ENCODE data around the gene TEF. TPM values are rescaled to one million over a fixed set of nuclear protein-coding genes. Genes with fewer than 3 reads are reported as not detected.
A peak's percentile ranks its signal among the peaks of the same experiment; 100 is the strongest.

The TEF gene
- total RNA-seq, 1 experiment from 2014 or later: 2.2 TPM

- H3K27me3 Mint-ChIP-seq (ENCODE audit: insufficient read depth, unreplicated experiment): no peaks in the 10 kb centered on the region
- no TSS peak for BruUV-seq (replicated peaks)
- POLR2A ChIA-PET: interaction anchor here (0.6 to 9.4 kb wide), 32 partner anchors 9 to 1333 kb away, joined by 3 to 302 read pairs (median 4); partner anchors contain the start of genes ACO2, DESI1, PHF5A and PMM1
- no peak for TF ChIP-seq CTCF (IDR thresholded peaks at IDR 0.05; ENCODE audit: unreplicated experiment)
- CTCF ChIA-PET: interaction anchor here (0.6 to 1.7 kb wide), 7 partner anchors 44 to 352 kb away, joined by 3 to 9 read pairs (median 4); no protein-coding TSS in a partner anchor
- H3K4me1 Mint-ChIP-seq (ENCODE audit: insufficient read depth, unreplicated experiment): peaks cover 11% of the 10 kb centered on the region
- peak overlapping the region; percentile 97 for H3K27ac Mint-ChIP-seq (ENCODE audit: low read depth, unreplicated experiment)
- DNase-seq (ENCODE audit: unreplicated experiment): peak; percentile 26
- peak overlapping the region; percentile 96 for H3K4me3 Mint-ChIP-seq (ENCODE audit: unreplicated experiment)
- intact Hi-C loops (cut with micrococcal nuclease): no loop called here
- no peaks in the 10 kb centered on the region for H3K9me3 Mint-ChIP-seq (ENCODE audit: unreplicated experiment)
- peaks cover 52% of the 10 kb centered on the region for H3K36me3 Mint-ChIP-seq (ENCODE audit: insufficient read depth, unreplicated experiment)
Observed at GRCh38 chr22:41446057-41446501, 64.3 kb downstream of the TEF start.

GRCh38 chr22:41446639-41447434, 65.1 kb downstream of the TEF start, which contains the start of gene TOB2:
TOB2 (minus strand) TSS chr22:41446801; CDS start chr22:41437345, 9,456 bp downstream.
- ChIA-PET CTCF (interaction anchor here (0.5 to 1.7 kb wide), 7 partner anchors 45 to 920 kb away, joined by 3 to 9 read pairs (median 3); no protein-coding TSS in a partner anchor), POLR2A (interaction anchor here (0.6 to 9.4 kb wide), 33 partner anchors 14 to 1334 kb away, joined by 3 to 302 read pairs (median 4); partner anchors contain the start of genes ACO2, DESI1, PHF5A and PMM1)
- intact Hi-C loops (cut with micrococcal nuclease): no loop called here
- H3K4me3 Mint-ChIP-seq (ENCODE audit: unreplicated experiment): peak within 1 kb of the TSS; percentile 96
- no peak for TF ChIP-seq CTCF (IDR thresholded peaks at IDR 0.05; ENCODE audit: unreplicated experiment)
- no peaks in the 10 kb centered on the region for H3K9me3 Mint-ChIP-seq (ENCODE audit: unreplicated experiment)
- peaks cover 11% of the 10 kb centered on the region for H3K4me1 Mint-ChIP-seq (ENCODE audit: insufficient read depth, unreplicated experiment)
- H3K27ac Mint-ChIP-seq (ENCODE audit: low read depth, unreplicated experiment): peak within 1 kb of the TSS; percentile 97
- DNase-seq (ENCODE audit: unreplicated experiment): peak; percentile 94
- H3K27me3 Mint-ChIP-seq (ENCODE audit: insufficient read depth, unreplicated experiment): no peaks in the 10 kb centered on the region
- peaks cover 45% of the 10 kb centered on the region for H3K36me3 Mint-ChIP-seq (ENCODE audit: insufficient read depth, unreplicated experiment)
- TSS peak; percentile 67 for BruUV-seq (replicated peaks)

GRCh38 chr22:41447435-41448188, 65.9 kb downstream of the TEF start:
- CTCF ChIA-PET: interaction anchor here (0.6 to 1.9 kb wide), 7 partner anchors 16 to 514 kb away, joined by 3 to 9 read pairs (median 6); no protein-coding TSS in a partner anchor
- peak overlapping the region; percentile 97 for H3K27ac Mint-ChIP-seq (ENCODE audit: low read depth, unreplicated experiment)
- peaks cover 11% of the 10 kb centered on the region for H3K4me1 Mint-ChIP-seq (ENCODE audit: insufficient read depth, unreplicated experiment)
- BruUV-seq (replicated peaks): no TSS peak
- intact Hi-C loops (cut with micrococcal nuclease): loop anchor here (1.0 kb wide), 1 partner anchor 70 kb away; no protein-coding TSS in a partner anchor
- no peaks in the 10 kb centered on the region for H3K27me3 Mint-ChIP-seq (ENCODE audit: insufficient read depth, unreplicated experiment)
- peak overlapping the region; percentile 96 for H3K4me3 Mint-ChIP-seq (ENCODE audit: unreplicated experiment)
- POLR2A ChIA-PET: interaction anchor here (0.6 to 9.4 kb wide), 34 partner anchors 10 to 591 kb away, joined by 3 to 302 read pairs (median 6); partner anchors contain the start of genes ACO2, DESI1, EP300 and PHF5A
- peak; percentile 63 for DNase-seq (ENCODE audit: unreplicated experiment)
- no peaks in the 10 kb centered on the region for H3K9me3 Mint-ChIP-seq (ENCODE audit: unreplicated experiment)
- TF ChIP-seq CTCF (IDR thresholded peaks at IDR 0.05; ENCODE audit: unreplicated experiment): no peak
- peaks cover 42% of the 10 kb centered on the region for H3K36me3 Mint-ChIP-seq (ENCODE audit: insufficient read depth, unreplicated experiment)

Data from MCF 10A (cell line).